ENCODE data around the gene MEDAG.

The MEDAG gene

DNA sequence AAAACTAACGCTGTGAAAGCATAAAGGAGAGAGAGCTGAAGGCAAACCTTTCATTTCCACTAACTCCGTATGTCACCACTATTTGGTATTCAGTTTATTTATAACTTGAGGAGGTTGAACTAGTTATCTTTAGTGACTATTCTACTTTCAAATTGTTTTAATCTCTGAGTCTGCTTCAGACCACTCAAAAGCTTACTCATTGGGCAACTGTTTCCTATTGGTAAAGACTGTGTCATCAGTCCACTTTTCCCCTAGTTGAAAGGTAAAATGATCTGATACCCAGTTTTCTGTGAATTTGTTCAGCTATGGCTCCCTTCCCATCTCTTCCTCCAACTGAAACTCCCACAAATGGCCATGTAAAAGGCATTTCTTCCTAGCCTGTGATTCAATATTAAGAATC, 65.5 kb downstream of the MEDAG start:
- no peak for DNase-seq (ENCODE audit: low read depth)
- no peak for TF ChIP-seq CTCF (IDR thresholded peaks at IDR 0.05; ENCODE audit: control insufficient read depth, extremely low read depth, insufficient read depth)
- H3K4me3 ChIP-seq (ENCODE audit: low read depth, low read length) = no peak overlapping the region

DNA sequence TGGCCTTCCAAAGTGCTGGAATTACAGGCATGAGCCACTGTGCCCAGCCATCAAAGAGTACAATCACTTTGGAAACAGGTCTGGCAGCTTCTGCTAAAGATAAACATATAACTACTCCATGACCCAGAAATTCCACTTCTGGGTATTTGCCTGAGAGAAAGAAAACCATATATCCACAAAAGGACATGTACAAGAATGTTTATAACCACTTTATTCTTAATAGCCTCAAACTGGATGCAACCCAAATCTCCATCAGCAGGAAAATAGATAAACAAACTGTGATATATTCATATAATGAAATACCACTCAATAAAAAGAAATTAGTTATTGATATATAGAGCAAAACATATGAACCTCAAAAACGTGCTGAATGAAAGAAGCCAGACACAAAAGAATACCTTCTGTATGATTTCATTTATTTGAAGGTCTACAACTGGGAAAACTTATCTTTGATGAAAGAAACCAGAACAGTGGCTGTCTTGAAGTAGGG, 66.9 kb downstream of the MEDAG start:
- peak; percentile 93 for DNase-seq (ENCODE audit: low read depth)
- no peak overlapping the region for H3K4me3 ChIP-seq (ENCODE audit: low read depth, low read length)
- no peak for TF ChIP-seq CTCF (IDR thresholded peaks at IDR 0.05; ENCODE audit: control insufficient read depth, extremely low read depth, insufficient read depth)

GRCh38 chr13:30974350-30974749, 68.3 kb downstream of the MEDAG start:
- no peak for DNase-seq (ENCODE audit: low read depth)
- TF ChIP-seq CTCF (IDR thresholded peaks at IDR 0.05; ENCODE audit: control insufficient read depth, extremely low read depth, insufficient read depth) = no peak

More at GRCh38 chr13:30974350-30974749, 68.3 kb downstream of the MEDAG start:
- H3K4me3 ChIP-seq (ENCODE audit: low read depth, low read length) = no peak overlapping the region
